Fibroblast of villous mesenchyme (primary cell): Measurements from ENCODE around the gene LRRC4C. TPM values are rescaled to one million over a fixed set of nuclear protein-coding genes. Genes with fewer than 3 reads are reported as not detected.
"Not testable (repeated sequence)": the region's sequence is repeated elsewhere in the genome, so short reads cannot be mapped to it uniquely, and the experiment has no call there.

Experiments used
- DNase-seq: peaks from one replicate; pipeline ENCODE4 v3.0.0-alpha.2; 2010; ENCODE audit warnings: low read depth
- H3K4me3 ChIP-seq: 2 replicates; pipeline ENCODE4 v1.5.1; 2011; ENCODE audit warnings: low read depth, mild to moderate bottlenecking, low read length
- CTCF ChIP-seq: IDR thresholded peaks from 2 replicates; pipeline ENCODE4 v1.5.1; 2012; ENCODE audit warnings: low read depth, mild to moderate bottlenecking, low read length; ENCODE audit not compliant: insufficient read depth
- total RNA-seq: library from RNA; depleted of rRNA; stranded (reverse); fragments of >200 nt; gene quantifications from 2 replicates; pipeline ENCODE4 v1.2.3, GENCODE V29; 2012

Gene LRRC4C
- total RNA-seq, 1 donor = under 0.01 TPM

DNA sequence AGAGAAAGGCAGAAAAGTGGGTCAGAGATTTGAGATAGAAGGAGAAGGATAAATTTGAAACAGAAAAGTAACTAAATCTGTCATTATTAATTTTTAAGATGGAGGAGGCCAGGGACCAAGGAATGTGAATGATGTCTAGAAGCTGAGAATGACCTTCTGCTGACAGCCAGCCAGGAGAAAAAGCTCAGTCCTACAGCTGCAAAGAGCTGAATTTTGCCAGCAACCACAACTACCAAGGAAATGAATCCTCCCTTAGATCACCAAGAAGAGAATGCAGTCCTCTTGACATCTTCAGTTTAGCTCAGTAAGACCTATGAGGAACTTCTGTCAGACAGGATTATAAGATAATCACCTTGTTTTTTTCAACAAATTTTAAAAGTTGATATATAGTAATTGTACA, 538.2 kb downstream of the LRRC4C start:
- no peak for TF ChIP-seq CTCF
- no peak overlapping the region for H3K4me3 ChIP-seq
- no peak for DNase-seq

DNA sequence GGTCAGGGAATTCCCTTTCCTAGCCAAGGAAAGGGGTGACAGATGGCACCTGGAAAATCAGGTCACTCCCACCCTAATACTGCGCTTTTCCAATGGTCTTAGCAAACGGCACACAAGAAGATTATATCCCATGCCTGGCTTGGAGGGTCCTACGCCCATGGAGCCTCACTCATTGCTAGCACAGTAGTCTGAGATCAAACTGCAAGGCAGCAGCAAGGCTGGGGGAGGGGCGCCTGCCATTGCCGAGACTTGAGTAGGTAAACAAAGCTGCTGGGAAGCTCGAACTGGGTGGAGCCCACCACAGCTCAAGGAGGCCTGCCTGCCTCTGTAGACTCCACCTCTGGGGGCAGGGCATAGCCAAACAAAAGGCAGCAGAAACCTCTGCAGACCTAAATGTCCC, 548.7 kb downstream of the LRRC4C start:
- not testable (repeated sequence) for H3K4me3 ChIP-seq, DNase-seq

DNA sequence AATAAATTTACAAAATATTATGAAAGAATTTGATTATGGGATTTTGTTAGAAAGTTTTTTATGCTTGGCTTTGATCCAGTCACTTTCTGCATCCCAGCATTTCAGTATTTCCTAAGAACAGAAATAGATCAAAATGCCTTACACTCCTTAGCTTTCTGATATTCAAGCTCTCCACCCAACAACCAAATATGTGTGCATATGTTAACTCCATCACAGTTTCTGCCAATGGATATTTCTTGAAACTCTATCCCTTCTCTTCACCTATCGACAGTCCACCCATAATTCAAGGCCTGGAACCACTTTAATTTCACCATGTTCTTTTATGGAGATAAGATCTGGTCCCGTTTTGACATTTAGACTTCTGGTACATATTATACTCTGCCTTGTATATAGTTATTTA, 565.0 kb downstream of the LRRC4C start:
- no peak for DNase-seq
- H3K4me3 ChIP-seq = no peak overlapping the region
- TF ChIP-seq CTCF = no peak

DNA sequence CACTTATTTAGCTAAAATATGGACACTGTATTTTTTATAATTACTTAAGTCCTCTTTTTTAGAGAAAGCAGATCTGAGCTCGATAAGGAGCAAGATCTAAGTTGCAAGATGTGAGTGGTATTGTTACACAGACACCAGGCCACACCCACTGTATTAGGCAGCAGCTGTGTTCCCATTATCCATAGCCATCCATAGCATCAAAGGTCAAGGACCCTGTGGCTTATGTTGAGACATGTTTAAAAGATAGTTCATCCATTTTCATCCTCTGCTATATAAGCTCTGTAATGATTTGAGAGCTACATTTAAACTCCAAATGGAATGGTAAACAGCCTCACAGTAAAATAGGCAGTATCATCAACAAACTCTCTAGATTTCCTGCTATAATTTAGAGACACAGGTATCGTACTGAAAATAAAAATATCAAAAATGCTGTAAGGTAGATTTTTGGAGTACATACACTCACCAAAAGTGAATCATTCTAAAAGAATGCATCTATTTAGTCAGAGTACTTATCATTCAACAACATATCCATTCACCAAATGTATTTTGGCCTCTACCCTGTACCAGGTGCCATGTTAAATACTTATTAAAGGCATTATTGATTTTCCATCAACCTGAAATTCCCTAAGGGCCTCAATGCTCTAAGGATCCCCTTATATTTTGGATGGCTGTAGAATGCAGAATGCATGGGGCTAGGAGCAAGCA, 574.0 kb downstream of the LRRC4C start:
- H3K4me3 ChIP-seq = no peak overlapping the region
- TF ChIP-seq CTCF = no peak
- no peak for DNase-seq

DNA sequence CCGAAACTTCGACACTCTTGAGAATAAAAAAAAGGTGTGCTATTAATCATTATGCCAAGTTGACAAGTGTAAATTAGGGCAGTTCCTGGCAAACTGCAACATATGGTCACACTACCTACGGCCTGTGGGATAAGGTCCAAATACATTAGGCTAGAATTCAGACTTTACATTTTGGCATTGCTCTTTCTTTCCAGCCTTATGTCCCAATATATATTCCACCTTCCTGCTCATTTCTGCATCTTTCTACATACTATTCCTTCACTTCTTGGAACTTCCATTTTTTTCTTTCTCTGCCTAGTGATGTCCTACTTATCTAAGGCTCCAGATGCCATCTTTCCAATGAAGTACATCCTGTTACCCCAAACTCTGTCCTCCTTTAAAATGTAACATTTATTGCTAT, 577.2 kb downstream of the LRRC4C start:
- TF ChIP-seq CTCF = no peak
- DNase-seq = no peak
- H3K4me3 ChIP-seq = no peak overlapping the region

DNA sequence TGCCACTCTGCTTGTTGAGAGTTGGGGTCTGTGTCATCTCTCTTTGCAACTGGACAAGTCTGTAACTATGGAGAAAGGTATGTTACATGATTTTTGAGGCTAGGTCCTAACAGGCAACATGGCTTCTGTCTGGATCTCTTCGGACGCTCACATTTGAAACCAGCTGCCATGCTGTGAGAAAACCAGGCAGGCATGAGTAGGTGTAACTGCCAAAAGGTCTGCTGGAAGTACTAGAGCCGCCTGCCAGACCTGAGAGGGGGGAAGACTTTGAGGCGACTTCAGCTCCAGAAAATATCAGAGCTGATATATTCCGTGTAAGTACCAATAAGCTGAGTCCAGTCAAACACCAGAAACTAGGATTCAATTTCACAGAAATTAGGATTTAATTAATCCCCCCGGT, 579.5 kb downstream of the LRRC4C start:
- no peak for DNase-seq

DNA sequence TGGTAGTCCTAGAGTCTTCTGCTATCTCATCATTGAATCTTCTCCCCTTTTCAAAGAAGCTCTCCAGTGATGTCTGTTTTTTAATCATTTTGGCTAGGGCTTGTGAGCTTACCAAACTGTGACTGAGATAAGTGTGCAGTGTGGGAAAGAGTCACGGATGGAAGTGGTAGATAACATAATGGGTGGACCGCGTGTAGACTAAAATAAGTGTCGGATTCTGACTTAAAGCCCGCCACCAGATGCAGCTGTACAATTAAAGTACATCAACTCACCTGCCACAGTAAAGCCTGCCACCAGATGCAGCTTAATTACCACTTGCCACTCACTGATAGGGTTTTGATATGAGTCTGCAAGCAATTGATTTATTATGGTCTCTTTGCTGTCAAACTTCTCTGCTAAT, 581.5 kb downstream of the LRRC4C start:
- no peak for DNase-seq
- no peak for TF ChIP-seq CTCF
- H3K4me3 ChIP-seq = no peak overlapping the region

More for the DNA sequence above, 579.5 kb downstream of the LRRC4C start:
- H3K4me3 ChIP-seq = no peak overlapping the region
- no peak for TF ChIP-seq CTCF
